ENCODE measurements around the gene PRR23E.

PRR23E gene

GRCh38 chr3:127212711-127213110 is 19.8 kb downstream of the PRR23E start:
- DNase-seq (ENCODE audit: low read depth) = no peak
- TF ChIP-seq CTCF (conservative IDR thresholded peaks at IDR 0.05; ENCODE audit: low read depth, low read length) = no peak

DNA sequence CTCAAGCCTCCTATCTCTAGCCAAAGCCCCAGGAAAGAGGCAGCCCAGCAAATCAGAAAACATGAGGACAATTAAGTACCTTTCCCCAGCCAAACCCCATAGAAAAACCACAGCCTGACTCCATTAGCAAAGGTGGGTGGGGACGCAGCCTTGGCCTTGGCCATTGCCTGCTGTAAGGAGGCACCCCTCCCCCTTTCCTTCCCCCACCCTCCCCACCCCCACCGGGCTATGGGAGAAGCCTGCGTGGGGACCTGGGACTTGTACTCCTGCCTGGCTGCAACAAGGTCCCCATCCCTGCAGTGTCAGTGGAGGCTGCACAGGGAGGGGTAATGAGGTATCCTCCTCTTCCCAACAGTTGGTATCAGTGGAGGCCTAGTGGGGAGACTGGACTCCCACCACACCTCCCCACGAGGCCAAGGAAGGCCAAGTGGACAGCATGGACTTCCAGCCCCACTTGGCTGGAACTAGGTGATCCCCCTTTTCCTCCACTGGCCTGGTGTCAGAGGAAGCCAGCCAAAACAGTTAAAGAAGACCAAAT is 20.5 kb downstream of the PRR23E start:
- DNase-seq (ENCODE audit: low read depth) = no peak
- no peak overlapping the region for H3K4me3 ChIP-seq (ENCODE audit: low read length)
- TF ChIP-seq CTCF (conservative IDR thresholded peaks at IDR 0.05; ENCODE audit: low read depth, low read length) = no peak

More at GRCh38 chr3:127212711-127213110, 19.8 kb downstream of the PRR23E start:
- no peak overlapping the region for H3K4me3 ChIP-seq (ENCODE audit: low read length)

DNA sequence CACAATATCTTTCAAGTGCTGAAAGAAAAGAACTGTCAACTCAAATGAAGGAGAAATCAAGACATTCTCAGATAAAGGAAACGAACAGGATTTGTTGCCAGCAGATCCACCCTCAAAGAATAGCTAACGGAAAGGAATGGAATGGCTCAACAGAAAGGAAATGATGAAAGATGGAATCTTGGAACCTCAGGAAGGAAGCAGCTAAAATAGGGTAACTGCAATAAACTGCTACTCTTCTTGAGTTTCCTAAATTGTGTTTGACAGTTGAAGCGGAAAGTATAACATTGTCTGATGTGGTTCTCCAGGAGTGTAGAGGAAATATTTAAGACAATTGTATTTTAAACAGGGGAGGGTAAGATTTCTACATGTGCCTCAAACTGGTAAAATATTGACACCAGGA is 22.0 kb downstream of the PRR23E start:
- TF ChIP-seq CTCF (conservative IDR thresholded peaks at IDR 0.05; ENCODE audit: low read depth, low read length) = no peak
- no peak overlapping the region for H3K4me3 ChIP-seq (ENCODE audit: low read length)
- no peak for DNase-seq (ENCODE audit: low read depth)

DNA sequence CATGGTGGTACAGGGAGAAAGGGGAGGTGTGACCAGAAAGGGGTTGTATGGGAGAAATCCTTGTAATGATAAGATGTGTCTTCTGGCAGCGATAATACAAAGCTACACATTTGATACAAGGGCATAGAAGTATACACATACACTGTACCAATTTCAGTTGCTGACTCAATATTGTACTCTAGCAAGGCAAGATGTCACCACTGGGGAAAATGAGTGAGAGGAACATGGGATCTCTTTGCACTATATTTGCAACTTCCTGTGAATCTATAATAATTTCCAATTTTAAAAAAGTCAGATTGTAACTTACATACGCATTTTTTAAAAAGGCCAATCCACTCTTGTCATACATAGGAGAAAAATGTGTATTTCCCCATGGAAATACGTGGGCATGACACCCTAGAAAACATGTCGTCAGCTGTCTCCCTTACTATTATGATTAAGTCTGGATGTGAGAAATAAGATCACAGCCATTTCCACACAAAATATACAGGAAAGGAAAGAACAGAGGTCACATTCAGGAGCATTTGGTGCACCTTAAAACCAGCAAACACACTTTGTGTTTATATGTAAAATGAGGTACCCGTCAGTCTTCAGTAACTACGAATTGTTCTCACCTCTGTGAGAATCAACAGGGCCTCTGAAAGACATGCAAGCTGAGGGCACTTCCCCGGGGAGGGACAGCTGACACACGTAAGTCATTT is 22.9 kb downstream of the PRR23E start:
- no peak overlapping the region for H3K4me3 ChIP-seq (ENCODE audit: low read length)
- no peak for DNase-seq (ENCODE audit: low read depth)
- TF ChIP-seq CTCF (conservative IDR thresholded peaks at IDR 0.05; ENCODE audit: low read depth, low read length) = no peak

DNA sequence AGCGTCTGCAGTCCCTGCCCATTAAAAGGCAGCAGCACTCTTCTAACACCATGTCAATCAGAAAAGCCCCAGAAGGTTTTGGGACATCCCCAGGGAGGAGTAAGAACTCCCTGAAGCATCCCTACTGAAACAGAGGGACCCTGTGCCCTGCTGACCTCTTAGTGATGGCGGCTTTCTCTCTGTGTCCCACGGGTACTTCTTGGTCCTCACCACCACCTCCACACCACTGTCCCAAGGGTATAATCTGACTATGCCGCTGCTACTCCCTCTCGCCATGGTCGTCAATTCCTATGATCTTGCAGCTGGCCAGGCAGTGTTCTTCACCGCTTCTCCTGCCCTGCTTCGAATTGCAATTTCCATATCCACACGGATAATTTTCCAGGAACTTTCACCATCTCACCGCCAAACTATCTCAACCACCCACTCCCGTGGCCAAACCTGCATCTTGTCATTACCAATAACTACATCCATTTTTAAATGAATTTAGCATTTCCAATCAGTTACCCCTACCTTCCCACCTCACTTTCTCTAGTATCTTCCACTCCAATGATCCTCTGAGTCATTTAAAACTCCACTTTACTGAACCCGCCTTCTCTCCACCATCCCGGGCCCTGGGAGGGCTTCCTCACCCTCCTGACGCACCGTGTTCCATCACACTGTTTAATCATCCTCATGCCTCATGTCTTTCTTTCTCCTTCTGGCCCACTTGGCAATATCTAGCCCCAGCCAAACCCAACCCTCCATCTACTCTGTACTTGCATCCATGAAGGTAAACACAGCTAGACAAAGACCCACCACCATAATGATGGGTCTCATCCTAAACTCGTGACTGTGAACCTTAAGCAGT is 23.7 kb downstream of the PRR23E start:
- no peak overlapping the region for H3K4me3 ChIP-seq (ENCODE audit: low read length)
- TF ChIP-seq CTCF (conservative IDR thresholded peaks at IDR 0.05; ENCODE audit: low read depth, low read length) = no peak
- no peak for DNase-seq (ENCODE audit: low read depth)

- H3K4me3 ChIP-seq (ENCODE audit: low read length) = no peak overlapping the region
- no peak for TF ChIP-seq CTCF (conservative IDR thresholded peaks at IDR 0.05; ENCODE audit: low read depth, low read length)
- DNase-seq (ENCODE audit: low read depth) = no peak
These were observed 24.9 kb downstream of the PRR23E start for GRCh38 chr3:127217596-127218453.
